Neural progenitor cell (in vitro differentiated cells): ENCODE data around the gene RAET1G. TPM values are rescaled to one million over a fixed set of nuclear protein-coding genes. Genes with fewer than 3 reads are reported as not detected.

Experiments
- DNase-seq: peaks from one replicate; pipeline ENCODE4 v3.0.0-alpha.2; 2016; ENCODE audit warnings: low spot score
- H2AFZ ChIP-seq: fragments of 200-600 bp; sonication (generic); replicated peaks from 2 replicates; pipeline ENCODE4 v1.6.1; 2016; ENCODE audit warnings: antibody characterized with exemption
- H3F3A ChIP-seq: fragments of 200-600 bp; sonication (generic); 2 replicates; pipeline ENCODE4 v1.6.1; 2016; ENCODE audit warnings: antibody characterized with exemption, low read depth
- H3K27ac ChIP-seq: fragments of 200-600 bp; sonication (generic); 2 replicates; pipeline ENCODE4 v1.5.1; 2016; ENCODE audit warnings: mild to moderate bottlenecking
- H3K27me3 ChIP-seq: fragments of 200-600 bp; sonication (generic); 2 replicates; pipeline ENCODE4 v1.6.1; 2016; ENCODE audit warnings: mild to moderate bottlenecking, moderate library complexity
- H3K36me3 ChIP-seq: fragments of 200-600 bp; sonication (generic); 2 replicates; pipeline ENCODE4 v1.5.1; 2016
- H3K4me1 ChIP-seq: fragments of 200-600 bp; sonication (generic); 2 replicates; pipeline ENCODE4 v1.6.1; 2016; ENCODE audit warnings: mixed run types
- H3K4me2 ChIP-seq: fragments of 200-600 bp; sonication (generic); 2 replicates; pipeline ENCODE4 v1.6.1; 2016
- H3K4me3 ChIP-seq: fragments of 200-600 bp; sonication (generic); 2 replicates; pipeline ENCODE4 v1.5.1; 2016
- H3K79me2 ChIP-seq: fragments of 200-600 bp; sonication (generic); 2 replicates; pipeline ENCODE4 v1.6.1; 2016; ENCODE audit warnings: low read depth
- H3K9ac ChIP-seq: fragments of 200-600 bp; sonication (generic); 2 replicates; pipeline ENCODE4 v1.6.1; 2016
- H3K9me3 ChIP-seq: fragments of 200-600 bp; sonication (generic); 2 replicates; pipeline ENCODE4 v1.5.1; 2016; ENCODE audit warnings: low read depth
- H4K20me1 ChIP-seq: fragments of 200-600 bp; sonication (generic); 2 replicates; pipeline ENCODE4 v1.6.1; 2016; ENCODE audit warnings: low read depth
- H3K27ac Mint-ChIP-seq: 3 replicates; pipeline ENCODE4 v1.8.0; 2021; ENCODE audit warnings: mixed read lengths
- H3K27me3 Mint-ChIP-seq: 2 replicates; pipeline ENCODE4 v1.8.0; 2022; ENCODE audit warnings: low read depth, mild to moderate bottlenecking, inconsistent platforms, moderate library complexity, mixed read lengths; ENCODE audit not compliant: insufficient read depth
- H3K36me3 Mint-ChIP-seq: 3 replicates; pipeline ENCODE4 v1.8.0; 2021; ENCODE audit warnings: mixed read lengths
- H3K4me1 Mint-ChIP-seq: 3 replicates; pipeline ENCODE4 v1.8.0; 2021; ENCODE audit warnings: mixed read lengths
- H3K4me3 Mint-ChIP-seq: 3 replicates; pipeline ENCODE4 v1.8.0; 2021; ENCODE audit warnings: mild to moderate bottlenecking, moderate library complexity, mixed read lengths
- H3K9me3 Mint-ChIP-seq: 3 replicates; pipeline ENCODE4 v1.8.0; 2020; ENCODE audit warnings: mixed read lengths
- EZH2 ChIP-seq: fragments of 200-600 bp; sonication (generic); IDR thresholded peaks from 2 replicates; pipeline ENCODE4 v1.6.1; 2017; ENCODE audit warnings: antibody characterized with exemption, mild to moderate bottlenecking, moderate library complexity
- EZH2phosphoT487 ChIP-seq: fragments of 200-600 bp; sonication (generic); IDR thresholded peaks from 2 replicates; pipeline ENCODE4 v1.6.1; 2017; ENCODE audit warnings: antibody characterized with exemption
- total RNA-seq: library from RNA; depleted of rRNA; stranded (reverse); fragments of >200 nt; gene quantifications from 2 replicates; pipeline ENCODE4 v1.2.3, GENCODE V29; 2015; ENCODE audit warnings: low replicate concordance
- TF ChIP-seq, protein P1 (sequence below): fragments of 200-600 bp; sonication (generic); IDR thresholded peaks from 2 replicates; pipeline ENCODE4 v1.5.1; 2017; ENCODE audit warnings: antibody characterized with exemption, mild to moderate bottlenecking

The RAET1G gene
- total RNA-seq, 1 donor from 2014 or later: not detected

DNA sequence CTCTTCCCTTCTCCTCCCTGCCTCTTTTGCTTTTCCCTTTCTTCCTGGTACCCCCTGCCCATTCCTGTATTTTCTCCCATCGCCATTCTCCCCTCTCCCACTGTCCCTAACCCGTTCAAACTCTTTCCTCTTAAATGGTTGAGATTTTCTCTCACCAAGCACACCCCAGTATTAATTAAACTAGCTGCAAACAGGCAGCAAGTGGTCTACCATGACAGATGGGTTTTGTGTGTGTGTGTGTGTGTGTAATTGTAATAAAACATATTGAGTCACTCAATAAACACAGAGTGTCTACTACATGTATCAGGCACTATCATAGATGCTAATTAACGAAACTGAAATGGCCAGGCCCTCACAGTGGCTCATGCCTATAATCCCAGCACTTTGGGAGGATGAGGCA lies 31.7 kb downstream of the RAET1G start:
- Mint-ChIP-seq H3K27me3 (peaks cover 9% of the 10 kb centered on the region), H3K4me3 (no peak overlapping the region), H3K4me1 (no peaks in the 10 kb centered on the region), H3K27ac (no peak overlapping the region), H3K9me3 (no peaks in the 10 kb centered on the region), H3K36me3 (no peaks in the 10 kb centered on the region)
- peaks cover 16% of the 10 kb centered on the region for H3K27me3 ChIP-seq
- no peak for DNase-seq
- H2AFZ ChIP-seq: no peak overlapping the region
- H3K79me2 ChIP-seq: no peaks in the 10 kb centered on the region
- H3K4me2 ChIP-seq: no peak overlapping the region
- TF ChIP-seq EZH2 (no peak), EZH2phosphoT487 (no peak)
- TF ChIP-seq, protein P1, sequence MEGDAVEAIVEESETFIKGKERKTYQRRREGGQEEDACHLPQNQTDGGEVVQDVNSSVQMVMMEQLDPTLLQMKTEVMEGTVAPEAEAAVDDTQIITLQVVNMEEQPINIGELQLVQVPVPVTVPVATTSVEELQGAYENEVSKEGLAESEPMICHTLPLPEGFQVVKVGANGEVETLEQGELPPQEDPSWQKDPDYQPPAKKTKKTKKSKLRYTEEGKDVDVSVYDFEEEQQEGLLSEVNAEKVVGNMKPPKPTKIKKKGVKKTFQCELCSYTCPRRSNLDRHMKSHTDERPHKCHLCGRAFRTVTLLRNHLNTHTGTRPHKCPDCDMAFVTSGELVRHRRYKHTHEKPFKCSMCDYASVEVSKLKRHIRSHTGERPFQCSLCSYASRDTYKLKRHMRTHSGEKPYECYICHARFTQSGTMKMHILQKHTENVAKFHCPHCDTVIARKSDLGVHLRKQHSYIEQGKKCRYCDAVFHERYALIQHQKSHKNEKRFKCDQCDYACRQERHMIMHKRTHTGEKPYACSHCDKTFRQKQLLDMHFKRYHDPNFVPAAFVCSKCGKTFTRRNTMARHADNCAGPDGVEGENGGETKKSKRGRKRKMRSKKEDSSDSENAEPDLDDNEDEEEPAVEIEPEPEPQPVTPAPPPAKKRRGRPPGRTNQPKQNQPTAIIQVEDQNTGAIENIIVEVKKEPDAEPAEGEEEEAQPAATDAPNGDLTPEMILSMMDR: no peak
- no peaks in the 10 kb centered on the region for H3K36me3 ChIP-seq
- H3K9me3 ChIP-seq: no peaks in the 10 kb centered on the region
- H4K20me1 ChIP-seq: no peaks in the 10 kb centered on the region
- H3K9ac ChIP-seq: no peak overlapping the region
- no peak overlapping the region for H3K27ac ChIP-seq
- H3K4me3 ChIP-seq: no peak overlapping the region
- no peaks in the 10 kb centered on the region for H3K4me1 ChIP-seq
- no peaks in the 10 kb centered on the region for H3F3A ChIP-seq

DNA sequence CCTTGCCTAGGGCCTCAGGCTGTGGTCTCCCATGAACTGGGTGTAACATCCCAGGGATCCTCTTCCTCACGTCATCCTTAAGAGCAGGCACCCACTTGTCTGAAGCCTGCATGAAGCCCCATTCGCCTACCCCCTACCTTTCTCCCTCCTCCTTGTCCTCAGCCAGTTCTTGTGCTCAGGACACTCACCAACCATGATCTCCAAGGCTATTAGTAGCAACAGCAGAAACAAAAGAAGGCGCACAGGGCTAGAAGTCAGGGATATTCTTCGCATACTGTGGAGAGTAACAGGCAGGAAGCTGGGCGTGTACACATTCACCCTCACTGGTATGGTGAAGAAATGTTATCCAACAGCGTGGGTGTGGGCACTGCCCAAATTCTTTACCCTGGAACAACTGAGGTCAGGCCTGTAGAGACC lies 32.3 kb downstream of the RAET1G start:
- Histone ChIP-seq H3K4me3 (no peak overlapping the region), H4K20me1 (no peaks in the 10 kb centered on the region), H3K27ac (no peak overlapping the region), H3K27me3 (peaks cover 16% of the 10 kb centered on the region), H3K4me2 (no peak overlapping the region), H2AFZ (no peak overlapping the region), H3F3A (no peaks in the 10 kb centered on the region), H3K4me1 (no peaks in the 10 kb centered on the region), H3K36me3 (no peaks in the 10 kb centered on the region), H3K79me2 (no peaks in the 10 kb centered on the region), H3K9me3 (no peaks in the 10 kb centered on the region), H3K9ac (no peak overlapping the region)
- no peaks in the 10 kb centered on the region for H3K36me3 Mint-ChIP-seq
- H3K4me1 Mint-ChIP-seq: no peaks in the 10 kb centered on the region
- DNase-seq: no peak
- H3K9me3 Mint-ChIP-seq: no peaks in the 10 kb centered on the region
- H3K27me3 Mint-ChIP-seq: peaks cover 9% of the 10 kb centered on the region
- TF ChIP-seq, protein P1: no peak
- peak overlapping the region; percentile 80 for H3K27ac Mint-ChIP-seq
- H3K4me3 Mint-ChIP-seq: no peak overlapping the region

- Mint-ChIP-seq H3K9me3 (no peaks in the 10 kb centered on the region), H3K4me3 (no peak overlapping the region), H3K27ac (no peak overlapping the region), H3K4me1 (no peaks in the 10 kb centered on the region), H3K36me3 (no peaks in the 10 kb centered on the region), H3K27me3 (peaks cover 6% of the 10 kb centered on the region)
- H3K36me3 ChIP-seq: no peaks in the 10 kb centered on the region
- peaks cover 29% of the 10 kb centered on the region for H3K27me3 ChIP-seq
- no peak overlapping the region for H3K4me2 ChIP-seq
- no peak overlapping the region for H3K4me3 ChIP-seq
- H3K4me1 ChIP-seq: no peaks in the 10 kb centered on the region
- TF ChIP-seq, protein P1: no peak
- TF ChIP-seq EZH2: no peak
- TF ChIP-seq EZH2phosphoT487: no peak
- no peaks in the 10 kb centered on the region for H4K20me1 ChIP-seq
- no peaks in the 10 kb centered on the region for H3F3A ChIP-seq
- no peaks in the 10 kb centered on the region for H3K9me3 ChIP-seq
- H3K79me2 ChIP-seq: no peaks in the 10 kb centered on the region
- no peak overlapping the region for H2AFZ ChIP-seq
- H3K9ac ChIP-seq: no peak overlapping the region
- no peak overlapping the region for H3K27ac ChIP-seq
- no peak for DNase-seq
These were observed 33.6 kb downstream of the RAET1G start for GRCh38 chr6:149889326-149889725.

DNA sequence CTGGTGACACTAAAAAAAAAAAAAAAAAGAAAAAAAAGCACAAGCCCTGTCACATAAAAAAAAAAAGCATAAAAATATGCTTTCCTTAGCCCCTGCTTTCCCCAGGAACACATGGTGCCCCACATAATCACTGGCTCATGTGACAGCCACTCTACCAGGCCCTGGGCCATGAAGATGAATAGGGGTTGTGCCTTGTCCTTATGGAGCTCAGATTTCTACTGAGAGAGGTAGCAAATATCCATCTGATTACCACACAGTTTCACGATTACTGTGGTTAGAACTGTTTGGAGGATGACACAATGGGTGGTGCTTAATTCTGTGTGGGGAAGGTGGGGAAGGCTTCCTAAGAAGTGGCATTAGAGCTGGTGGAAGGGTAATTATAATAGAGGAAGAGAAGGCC lies 34.3 kb downstream of the RAET1G start:
- Histone ChIP-seq H4K20me1 (no peaks in the 10 kb centered on the region), H3K79me2 (no peaks in the 10 kb centered on the region), H3K27ac (no peak overlapping the region), H3K4me1 (no peaks in the 10 kb centered on the region), H2AFZ (no peak overlapping the region), H3K4me3 (no peak overlapping the region), H3K4me2 (no peak overlapping the region), H3K27me3 (peaks cover 29% of the 10 kb centered on the region), H3K9ac (no peak overlapping the region), H3K36me3 (no peaks in the 10 kb centered on the region), H3K9me3 (no peaks in the 10 kb centered on the region), H3F3A (no peaks in the 10 kb centered on the region)
- H3K4me3 Mint-ChIP-seq: no peak overlapping the region
- no peak for DNase-seq
- H3K36me3 Mint-ChIP-seq: no peaks in the 10 kb centered on the region
- H3K27ac Mint-ChIP-seq: no peak overlapping the region
- peaks cover 6% of the 10 kb centered on the region for H3K27me3 Mint-ChIP-seq
- no peak for TF ChIP-seq EZH2
- TF ChIP-seq EZH2phosphoT487: no peak
- TF ChIP-seq, protein P1: no peak
- H3K9me3 Mint-ChIP-seq: no peaks in the 10 kb centered on the region
- H3K4me1 Mint-ChIP-seq: no peaks in the 10 kb centered on the region
